MCF 10A (cell line): ENCODE measurements around the gene SLMAP. TPM values are rescaled to one million over a fixed set of nuclear protein-coding genes. Genes with fewer than 3 reads are reported as not detected.

ENCODE experiments used
- BruUV-seq: library from RNA; stranded (reverse); fragments of 400-500 nt; replicated peaks from 2 replicates; lab custom pipeline; 2021; lab: Mats Ljungman, UMichigan
- CTCF ChIA-PET: fragments of 300-600 bp; sonication (Branson Sonifier 250); formaldehyde crosslinking; extraction: SDS; loops from one replicate; lab custom pipeline; 2021; ENCODE audit warnings: antibody characterized with exemption, inconsistent platforms; lab: Yijun Ruan, JAX
- POLR2A ChIA-PET: fragments of 300-600, 350-650 bp; sonication (Branson Sonifier 250); formaldehyde crosslinking; extraction: SDS; loops from one replicate; lab custom pipeline; 2020; ENCODE audit warnings: antibody characterized with exemption, inconsistent platforms; lab: Yijun Ruan, JAX
- DNase-seq: peaks from one replicate; pipeline ENCODE4 v3.0.0-alpha.2; 2018; ENCODE audit not compliant: unreplicated experiment
- H3K27ac Mint-ChIP-seq: one replicate; pipeline ENCODE4 v1.8.0; 2022; ENCODE audit warnings: mild to moderate bottlenecking, low read depth, mixed read lengths; ENCODE audit not compliant: unreplicated experiment
- H3K27me3 Mint-ChIP-seq: one replicate; pipeline ENCODE4 v1.8.0; 2022; ENCODE audit warnings: mixed read lengths; ENCODE audit not compliant: insufficient read depth, unreplicated experiment
- H3K36me3 Mint-ChIP-seq: one replicate; pipeline ENCODE4 v1.8.0; 2022; ENCODE audit warnings: mild to moderate bottlenecking, moderate library complexity, mixed read lengths; ENCODE audit not compliant: insufficient read depth, unreplicated experiment
- H3K4me1 Mint-ChIP-seq: one replicate; pipeline ENCODE4 v1.8.0; 2022; ENCODE audit warnings: mixed read lengths; ENCODE audit not compliant: insufficient read depth, unreplicated experiment
- H3K4me3 Mint-ChIP-seq: one replicate; pipeline ENCODE4 v1.8.0; 2022; ENCODE audit warnings: mild to moderate bottlenecking, moderate library complexity, mixed read lengths; ENCODE audit not compliant: unreplicated experiment
- H3K9me3 Mint-ChIP-seq: one replicate; pipeline ENCODE4 v1.8.0; 2022; ENCODE audit warnings: mixed read lengths; ENCODE audit not compliant: unreplicated experiment
- CTCF ChIP-seq: fragments of 200-600 bp; IDR thresholded peaks from one replicate; pipeline ENCODE4 v1.8.0; 2022; ENCODE audit warnings: antibody characterized with exemption, mild to moderate bottlenecking; ENCODE audit not compliant: unreplicated experiment
- intact Hi-C: fragments of 100-400 bp; cut with micrococcal nuclease; formaldehyde crosslinking; loops from 2 replicates; pipeline ENCODE4 v1.14.1; 2022
- total RNA-seq: library from RNA; stranded (reverse); gene quantifications from 2 replicates; pipeline ENCODE4 v1.2.3, GENCODE V29; 2022

The SLMAP gene
- total RNA-seq, 1 experiment from 2014 or later: 77.9 TPM

DNA sequence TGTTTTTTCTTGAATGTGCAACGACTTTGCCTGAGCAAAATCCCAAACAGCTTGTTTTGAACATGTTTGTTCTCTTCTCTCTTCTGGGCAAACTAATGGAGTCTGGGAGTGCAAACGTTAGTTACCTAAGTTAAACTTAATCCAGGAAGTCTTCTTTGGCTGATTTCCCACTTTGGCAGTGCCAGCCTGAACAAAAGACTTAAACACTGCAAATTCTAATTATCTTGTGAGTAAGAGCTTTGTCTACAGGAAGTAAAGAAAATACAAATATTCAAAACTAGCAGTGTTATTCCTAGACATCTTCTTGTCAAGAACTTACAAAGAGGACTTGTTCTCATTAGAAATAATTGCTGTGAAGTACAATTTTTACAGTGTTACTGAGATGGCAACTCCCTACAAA, 46.5 kb upstream of the SLMAP start:
- no peak for TF ChIP-seq CTCF
- intact Hi-C loops: no loop called here
- Mint-ChIP-seq H3K27ac (peak overlapping the region; percentile 50), H3K9me3 (peaks cover 4% of the 10 kb centered on the region), H3K36me3 (peaks cover 6% of the 10 kb centered on the region), H3K4me3 (no peak overlapping the region), H3K4me1 (peaks cover 13% of the 10 kb centered on the region), H3K27me3 (no peaks in the 10 kb centered on the region)
- DNase-seq: peak; percentile 41
- no TSS peak for BruUV-seq
- POLR2A ChIA-PET: interaction anchor here (0.8 to 2.4 kb wide), 7 partner anchors 17 to 153 kb away, joined by 3 to 13 read pairs (median 4); partner anchors contain the start of genes ARF4, DENND6A, PDE12 and SLMAP
- CTCF ChIA-PET: interaction anchor here (0.7 to 2.4 kb wide), 3 partner anchors 64 to 117 kb away, joined by 3 to 7 read pairs (median 6); no protein-coding TSS in a partner anchor

- Mint-ChIP-seq H3K27me3 (no peaks in the 10 kb centered on the region), H3K4me1 (no peaks in the 10 kb centered on the region), H3K36me3 (no peaks in the 10 kb centered on the region), H3K27ac (no peak overlapping the region), H3K9me3 (peaks cover under 1% of the 10 kb centered on the region), H3K4me3 (no peak overlapping the region)
- ChIA-PET POLR2A (no interaction called here), CTCF (interaction anchor here (0.7 kb wide), 2 partner anchors 12 to 14 kb away, joined by 3 to 5 read pairs; no protein-coding TSS in a partner anchor)
- intact Hi-C loops: no loop called here
- BruUV-seq: no TSS peak
- DNase-seq: no peak
- no peak for TF ChIP-seq CTCF
Measured at GRCh38 chr3:57715686-57716085, 40.4 kb upstream of the SLMAP start.

DNA sequence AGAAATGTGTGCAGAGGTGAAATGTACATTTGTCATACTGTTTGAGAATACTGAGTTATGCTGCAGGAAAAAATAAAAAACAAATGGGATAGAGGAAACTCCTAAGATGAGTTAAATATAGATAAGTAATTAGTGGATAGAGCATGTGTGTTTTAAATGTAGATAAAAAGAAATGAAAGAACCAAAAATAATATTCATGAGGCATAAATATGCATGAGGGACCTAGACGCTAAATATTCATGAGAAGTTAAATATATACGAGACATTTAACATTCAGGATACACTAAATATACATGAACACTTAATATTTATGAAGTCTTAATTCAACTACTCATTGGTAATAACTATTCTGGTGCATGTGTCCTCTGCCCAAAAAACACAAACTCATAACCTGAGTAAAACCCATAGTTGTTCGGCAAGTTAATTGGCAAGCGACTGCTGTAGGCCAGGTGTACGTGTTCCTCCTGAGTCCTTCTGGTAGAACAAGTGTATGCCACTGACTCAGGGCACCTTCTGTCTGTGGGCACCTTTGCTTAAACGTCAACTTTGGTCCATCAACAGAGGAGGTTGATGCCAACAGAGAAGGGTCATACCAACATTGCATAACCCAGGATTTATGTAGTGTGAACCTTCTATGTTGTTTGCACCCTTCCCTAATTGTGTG, 38.8 kb upstream of the SLMAP start:
- H3K36me3 Mint-ChIP-seq: no peaks in the 10 kb centered on the region
- H3K9me3 Mint-ChIP-seq: no peaks in the 10 kb centered on the region
- H3K27me3 Mint-ChIP-seq: no peaks in the 10 kb centered on the region
- TF ChIP-seq CTCF: no peak
- H3K27ac Mint-ChIP-seq: no peak overlapping the region
- intact Hi-C loops: no loop called here
- ChIA-PET CTCF (no interaction called here), POLR2A (no interaction called here)
- no TSS peak for BruUV-seq
- DNase-seq: no peak
- H3K4me3 Mint-ChIP-seq: no peak overlapping the region
- H3K4me1 Mint-ChIP-seq: no peaks in the 10 kb centered on the region

- BruUV-seq: no TSS peak
- no peak overlapping the region for H3K4me3 Mint-ChIP-seq
- TF ChIP-seq CTCF: no peak
- no peak overlapping the region for H3K27ac Mint-ChIP-seq
- CTCF ChIA-PET: no interaction called here
- H3K4me1 Mint-ChIP-seq: no peaks in the 10 kb centered on the region
- intact Hi-C loops: no loop called here
- no peaks in the 10 kb centered on the region for H3K9me3 Mint-ChIP-seq
- no peaks in the 10 kb centered on the region for H3K27me3 Mint-ChIP-seq
- POLR2A ChIA-PET: no interaction called here
- no peak for DNase-seq
- no peaks in the 10 kb centered on the region for H3K36me3 Mint-ChIP-seq
Measured at GRCh38 chr3:57718118-57718517, 38.0 kb upstream of the SLMAP start.
